H9 (cell line): ENCODE data around the gene BAHD1. TPM values are rescaled to one million over a fixed set of nuclear protein-coding genes. Genes with fewer than 3 reads are reported as not detected.

Experiments
- DNase-seq: peaks from one replicate; pipeline ENCODE4 v3.0.0-alpha.2; 2017
- H2AFZ ChIP-seq: one replicate; pipeline ENCODE4 v1.6.1; 2013; ENCODE audit warnings: mild to moderate bottlenecking, low read length, control low read depth, moderate library complexity
- H2AK5ac ChIP-seq: 2 replicates; pipeline ENCODE4 v1.6.1; 2013; ENCODE audit warnings: low read length, control low read depth, mixed read lengths; ENCODE audit not compliant: insufficient read length
- H2BK120ac ChIP-seq: one replicate; pipeline ENCODE4 v1.6.1; 2013; ENCODE audit warnings: low read depth, mild to moderate bottlenecking, low read length, control low read depth, inconsistent platforms; ENCODE audit not compliant: poor library complexity, severe bottlenecking
- H2BK12ac ChIP-seq: 2 replicates; pipeline ENCODE4 v1.6.1; 2013; ENCODE audit warnings: low read length, control low read depth, mixed read lengths, low read depth; ENCODE audit not compliant: insufficient read length
- H2BK15ac ChIP-seq: 2 replicates; pipeline ENCODE4 v1.6.1; 2013; ENCODE audit warnings: low read depth, low read length, control low read depth
- H2BK20ac ChIP-seq: one replicate; pipeline ENCODE4 v1.6.1; 2013; ENCODE audit warnings: low read depth, mild to moderate bottlenecking, low read length, control low read depth, inconsistent platforms; ENCODE audit not compliant: poor library complexity, severe bottlenecking
- H2BK5ac ChIP-seq: 2 replicates; pipeline ENCODE4 v1.6.1; 2013; ENCODE audit warnings: low read length, control low read depth, mixed read lengths; ENCODE audit not compliant: insufficient read length
- H3K14ac ChIP-seq: 2 replicates; pipeline ENCODE4 v1.6.1; 2013; ENCODE audit warnings: low read length, control low read depth; ENCODE audit not compliant: insufficient read depth
- H3K18ac ChIP-seq: 2 replicates; pipeline ENCODE4 v1.6.1; 2013; ENCODE audit warnings: low read depth, mild to moderate bottlenecking, mixed read lengths, low read length, control low read depth; ENCODE audit not compliant: insufficient read length
- H3K23ac ChIP-seq: 2 replicates; pipeline ENCODE4 v1.6.1; 2013; ENCODE audit warnings: low read length, control low read depth, mixed read lengths, low read depth; ENCODE audit not compliant: insufficient read length
- H3K23me2 ChIP-seq: 2 replicates; pipeline ENCODE4 v1.6.1; 2013; ENCODE audit warnings: low read depth, mild to moderate bottlenecking, mixed read lengths, low read length, control low read depth; ENCODE audit not compliant: insufficient read length, poor library complexity, severe bottlenecking
- H3K27ac ChIP-seq: 2 replicates; pipeline ENCODE4 v1.5.1; 2013; ENCODE audit warnings: low read length, control low read depth, mixed read lengths, low read depth; ENCODE audit not compliant: insufficient read length
- H3K27me3 ChIP-seq: 2 replicates; pipeline ENCODE4 v1.6.1; 2013; ENCODE audit warnings: low read length, control low read depth, inconsistent platforms; ENCODE audit not compliant: insufficient read depth
- H3K4ac ChIP-seq: 2 replicates; pipeline ENCODE4 v1.6.1; 2013; ENCODE audit warnings: low read depth, mild to moderate bottlenecking, control low read depth, inconsistent platforms, low read length, moderate library complexity
- H3K4me1 ChIP-seq: 2 replicates; pipeline ENCODE4 v1.6.1; 2013; ENCODE audit warnings: low read length, control low read depth, inconsistent platforms; ENCODE audit not compliant: insufficient read depth
- H3K4me2 ChIP-seq: 2 replicates; pipeline ENCODE4 v1.6.1; 2013; ENCODE audit warnings: low read length, control low read depth, mixed read lengths; ENCODE audit not compliant: insufficient read length, insufficient read depth
- H3K56ac ChIP-seq: 2 replicates; pipeline ENCODE4 v1.6.1; 2013; ENCODE audit warnings: low read depth, mild to moderate bottlenecking, mixed read lengths, low read length, control low read depth; ENCODE audit not compliant: insufficient read length
- H3K79me1 ChIP-seq: 2 replicates; pipeline ENCODE4 v1.6.1; 2013; ENCODE audit warnings: low read depth, mild to moderate bottlenecking, moderate library complexity, low read length, control low read depth, inconsistent platforms; ENCODE audit not compliant: insufficient read depth, poor library complexity, severe bottlenecking
- H3K79me2 ChIP-seq: 2 replicates; pipeline ENCODE4 v1.6.1; 2013; ENCODE audit warnings: low read length, control low read depth, inconsistent platforms; ENCODE audit not compliant: insufficient read depth
- H3K9ac ChIP-seq: 2 replicates; pipeline ENCODE4 v1.6.1; 2013; ENCODE audit warnings: low read length, control low read depth, mixed read lengths; ENCODE audit not compliant: insufficient read length; ENCODE audit errors: extremely low read depth
- H3K9me3 ChIP-seq: one replicate; pipeline ENCODE4 v1.6.1; 2013; ENCODE audit warnings: low read depth, low read length, inconsistent platforms; ENCODE audit not compliant: control insufficient read depth
- H3T11ph ChIP-seq: one replicate; pipeline ENCODE4 v1.6.1; 2013; ENCODE audit warnings: mild to moderate bottlenecking, low read length, control low read depth, inconsistent platforms
- H4K20me1 ChIP-seq: one replicate; pipeline ENCODE4 v1.6.1; 2013; ENCODE audit not compliant: control insufficient read depth, insufficient read length, insufficient read depth
- H4K5ac ChIP-seq: 2 replicates; pipeline ENCODE4 v1.6.1; 2013; ENCODE audit warnings: low read depth, mild to moderate bottlenecking, mixed read lengths, low read length, control low read depth; ENCODE audit not compliant: insufficient read length
- H4K8ac ChIP-seq: replicated peaks from 2 replicates; pipeline ENCODE4 v1.6.1; 2013; ENCODE audit warnings: low read length, control low read depth, mixed read lengths, low read depth; ENCODE audit not compliant: insufficient read length
- H4K91ac ChIP-seq: 2 replicates; pipeline ENCODE4 v1.6.1; 2013; ENCODE audit warnings: low read depth, mild to moderate bottlenecking, moderate library complexity, mixed read lengths, low read length, control low read depth; ENCODE audit not compliant: insufficient read length
- H3K27ac Mint-ChIP-seq, 3 experiments: 2 replicates in 2 of 3; 3 replicates in 1 of 3; pipeline ENCODE4 v1.8.0; 2020 to 2021; ENCODE audit warnings: mixed read lengths in 3 of 3, mild to moderate bottlenecking in 1 of 3, moderate library complexity in 1 of 3
- H3K27me3 Mint-ChIP-seq: 2 replicates; pipeline ENCODE4 v1.8.0; 2021; ENCODE audit warnings: low read depth, mild to moderate bottlenecking, moderate library complexity, mixed read lengths
- H3K36me3 Mint-ChIP-seq, 3 experiments: 2 replicates in 2 of 3; 3 replicates in 1 of 3; pipeline ENCODE4 v1.8.0; 2020 to 2021; ENCODE audit warnings: low read depth in 3 of 3, mixed read lengths in 3 of 3; ENCODE audit not compliant: insufficient read depth in 1 of 3
- H3K4me1 Mint-ChIP-seq, 2 experiments: 2 replicates each; pipeline ENCODE4 v1.8.0; 2020; ENCODE audit warnings: mixed read lengths in 2 of 2
- H3K4me3 Mint-ChIP-seq, 2 experiments: 2 replicates in 1 of 2; 3 replicates in 1 of 2; pipeline ENCODE4 v1.8.0; 2020 to 2021; ENCODE audit warnings: mild to moderate bottlenecking in 2 of 2, mixed read lengths in 2 of 2, moderate library complexity in 1 of 2
- H3K9me3 Mint-ChIP-seq, 2 experiments: 2 replicates in 1 of 2; 3 replicates in 1 of 2; pipeline ENCODE4 v1.8.0; 2020; ENCODE audit warnings: mild to moderate bottlenecking in 2 of 2, mixed read lengths in 2 of 2, moderate library complexity in 1 of 2
- CTCF ChIP-seq: fragments of 200-600 bp; sonication (generic); conservative IDR thresholded peaks from 3 replicates; pipeline ENCODE4 v1.8.0; 2021; ENCODE audit warnings: antibody characterized with exemption, mild to moderate bottlenecking
- WGBS: extraction: QIAGEN DNeasy Blood & Tissue Kit; methylation state at CpG from one replicate; pipeline ENCODE4 v1.1.7; 2013; ENCODE audit warnings: missing lambda C conversion rate, low lambda C conversion rate, mixed read lengths; ENCODE audit not compliant: insufficient read length; ENCODE audit errors: extremely low coverage; 5-methylcytosine and 5-hydroxymethylcytosine counted together
- total RNA-seq: library from RNA; stranded (reverse); gene quantifications from 2 replicates; pipeline ENCODE4 v1.2.1, GENCODE V29; 2021

BAHD1 gene
- total RNA-seq, 1 experiment from 2014 or later: 54.1 TPM

GRCh38 chr15:40500568-40501330 is 60.0 kb downstream of the BAHD1 start:
- Histone ChIP-seq H3K27ac (no peak overlapping the region), H4K91ac (no peak overlapping the region), H3K9ac (no peak overlapping the region), H2BK15ac (no peak overlapping the region), H3K79me2 (no peaks in the 10 kb centered on the region), H2BK5ac (no peak overlapping the region), H3K23ac (no peak overlapping the region), H4K20me1 (no peaks in the 10 kb centered on the region), H3K4ac (no peak overlapping the region), H2AFZ (no peak overlapping the region), H2BK120ac (no peak overlapping the region), H4K8ac (no peak overlapping the region), H3K27me3 (no peaks in the 10 kb centered on the region), H3K56ac (no peak overlapping the region), H3K79me1 (no peaks in the 10 kb centered on the region), H3K14ac (no peak overlapping the region), H3K18ac (no peak overlapping the region), H2BK20ac (no peak overlapping the region), H4K5ac (no peak overlapping the region), H3K23me2 (no peaks in the 10 kb centered on the region), H3T11ph (no peak overlapping the region), H3K9me3 (no peaks in the 10 kb centered on the region), H3K4me2 (no peak overlapping the region), H2AK5ac (no peak overlapping the region), H2BK12ac (no peak overlapping the region), H3K4me1 (no peaks in the 10 kb centered on the region)
- Mint-ChIP-seq H3K9me3 (no peaks in the 10 kb centered on the region; a peak in 1 of 5 replicates), H3K4me1 (no peaks in the 10 kb centered on the region), H3K27me3 (peaks cover 18% of the 10 kb centered on the region), H3K27ac (no peak overlapping the region), H3K36me3 (no peaks in the 10 kb centered on the region), H3K4me3 (no peak overlapping the region)
- no CpG with 5 or more reads among the region's 4 CpGs for WGBS
- no peak for TF ChIP-seq CTCF
- DNase-seq: no peak
